IMR-90 (cell line): Measurements from ENCODE around the gene MAGEB17. TPM values are rescaled to one million over a fixed set of nuclear protein-coding genes. Genes with fewer than 3 reads are reported as not detected.
A peak's percentile ranks its signal among the peaks of the same experiment; 100 is the strongest.

Source experiments
- ATAC-seq: fragments of 200-7000 bp; cut with Tn5 transposase; 2 replicates; pipeline ENCODE4 v1.9.1; 2020; ENCODE audit warnings: low read depth, mild to moderate bottlenecking, moderate library complexity
- BruUV-seq: library from RNA; stranded (reverse); fragments of 400-500 nt; replicated peaks from 2 replicates; lab custom pipeline; 2021; lab: Mats Ljungman, UMichigan
- CTCF ChIA-PET: fragments of 300-600 bp; formaldehyde crosslinking; extraction: SDS; loops from one replicate; lab custom pipeline; 2021; ENCODE audit warnings: antibody characterized with exemption; lab: Yijun Ruan, JAX
- POLR2A ChIA-PET: fragments of 300-600 bp; sonication (Branson Sonifier 250); formaldehyde crosslinking; loops from one replicate; lab custom pipeline; 2022; ENCODE audit warnings: antibody characterized with exemption; ENCODE audit not compliant: unreplicated experiment; lab: Charles Lee
- DNase-seq: peaks from one replicate; pipeline ENCODE4 v3.0.0; 2013
- H2AFZ ChIP-seq: replicated peaks from 2 replicates; pipeline ENCODE3; 2013; ENCODE audit warnings: low read length, mild to moderate bottlenecking; ENCODE audit not compliant: poor library complexity
- H2AK5ac ChIP-seq: 2 replicates; pipeline ENCODE4 v1.6.1; 2013; ENCODE audit warnings: low read depth, low read length, inconsistent platforms
- H2AK9ac ChIP-seq: replicated peaks from 2 replicates; pipeline ENCODE3; 2013; ENCODE audit warnings: mild to moderate bottlenecking, low read depth, low read length, moderate library complexity; ENCODE audit not compliant: poor library complexity
- H2BK120ac ChIP-seq: 2 replicates; pipeline ENCODE4 v1.6.1; 2013; ENCODE audit warnings: low read depth, low read length, inconsistent platforms
- H2BK15ac ChIP-seq: 3 replicates; pipeline ENCODE4 v1.6.1; 2013; ENCODE audit warnings: low read depth, low read length, inconsistent platforms
- H2BK20ac ChIP-seq: 2 replicates; pipeline ENCODE4 v1.6.1; 2013; ENCODE audit warnings: low read depth, mild to moderate bottlenecking, inconsistent platforms, low read length, moderate library complexity
- H2BK5ac ChIP-seq: 2 replicates; pipeline ENCODE4 v1.6.1; 2013; ENCODE audit warnings: mild to moderate bottlenecking, low read depth, low read length, inconsistent platforms; ENCODE audit not compliant: poor library complexity, severe bottlenecking
- H3K14ac ChIP-seq: replicated peaks from 2 replicates; pipeline ENCODE4 v1.6.1; 2013; ENCODE audit warnings: low read depth, low read length, inconsistent platforms
- H3K18ac ChIP-seq: 2 replicates; pipeline ENCODE4 v1.6.1; 2013; ENCODE audit warnings: low read depth, low read length, control low read depth
- H3K23ac ChIP-seq: 2 replicates; pipeline ENCODE4 v1.6.1; 2013; ENCODE audit warnings: low read depth, low read length, inconsistent platforms
- H3K27ac ChIP-seq: 2 replicates; pipeline ENCODE4 v1.5.1; 2013; ENCODE audit warnings: mild to moderate bottlenecking, control low read depth, low read length; ENCODE audit not compliant: insufficient read depth
- H3K27me3 ChIP-seq: 2 replicates; pipeline ENCODE4 v1.6.1; 2013; ENCODE audit warnings: low read length; ENCODE audit not compliant: control insufficient read depth, insufficient read depth
- H3K36me3 ChIP-seq: 2 replicates; pipeline ENCODE4 v1.6.1; 2013; ENCODE audit warnings: low read length, mixed read lengths; ENCODE audit not compliant: control insufficient read depth, insufficient read depth
- H3K4ac ChIP-seq: 2 replicates; pipeline ENCODE4 v1.6.1; 2013; ENCODE audit warnings: low read depth, low read length, inconsistent platforms
- H3K4me1 ChIP-seq: 2 replicates; pipeline ENCODE4 v1.6.1; 2013; ENCODE audit warnings: low read length, mixed read lengths; ENCODE audit not compliant: control insufficient read depth, insufficient read depth
- H3K4me2 ChIP-seq: 2 replicates; pipeline ENCODE4 v1.6.1; 2013; ENCODE audit warnings: low read depth, mild to moderate bottlenecking, control low read depth, low read length, moderate library complexity
- H3K4me3 ChIP-seq: 2 replicates; pipeline ENCODE4 v1.5.1; 2013; ENCODE audit warnings: low read depth, mild to moderate bottlenecking, control low read depth, low read length, moderate library complexity; ENCODE audit not compliant: insufficient read depth
- H3K56ac ChIP-seq: 2 replicates; pipeline ENCODE4 v1.6.1; 2013; ENCODE audit warnings: low read length, inconsistent platforms; ENCODE audit not compliant: insufficient read depth; ENCODE audit errors: extremely low read depth
- H3K79me1 ChIP-seq, 2 experiments: 2 replicates each; pipeline ENCODE4 v1.6.1; 2013; ENCODE audit warnings: low read length in 2 of 2, inconsistent platforms in 1 of 2, low read depth in 1 of 2
- H3K9ac ChIP-seq: 2 replicates; pipeline ENCODE4 v1.6.1; 2013; ENCODE audit warnings: low read depth, low read length, control low read depth
- H3K9me1 ChIP-seq: 2 replicates; pipeline ENCODE4 v1.6.1; 2013; ENCODE audit warnings: low read length, inconsistent platforms; ENCODE audit not compliant: insufficient read depth
- H3K9me3 ChIP-seq: 2 replicates; pipeline ENCODE4 v1.6.1; 2013; ENCODE audit warnings: low read length; ENCODE audit not compliant: control insufficient read depth, insufficient read depth
- H4K20me1 ChIP-seq: 2 replicates; pipeline ENCODE4 v1.6.1; 2013; ENCODE audit warnings: low read length, inconsistent platforms; ENCODE audit not compliant: insufficient read depth
- H4K5ac ChIP-seq: 2 replicates; pipeline ENCODE4 v1.6.1; 2013; ENCODE audit warnings: mild to moderate bottlenecking, low read depth, low read length, control low read depth
- H4K8ac ChIP-seq, 2 experiments: 2 replicates each; pipeline ENCODE4 v1.6.1; 2013; ENCODE audit warnings: low read depth in 2 of 2, low read length in 2 of 2, control low read depth in 1 of 2, inconsistent platforms in 1 of 2
- H4K91ac ChIP-seq: 2 replicates; pipeline ENCODE4 v1.6.1; 2013; ENCODE audit warnings: low read depth, low read length, inconsistent platforms; ENCODE audit not compliant: insufficient read depth
- whole genome bisulfite sequencing, 2 experiments: methylation state at CpG; one replicate each; pipeline versions ENCODE4 v1.1.5 to v1.1.7; 2013; ENCODE audit warnings: missing lambda C conversion rate in 2 of 2; ENCODE audit not compliant: insufficient read length in 1 of 2; ENCODE audit errors: extremely low coverage in 2 of 2; 5-methylcytosine and 5-hydroxymethylcytosine counted together
- dilution Hi-C: fragments of 300-500 bp; cut with HindIII; formaldehyde crosslinking; loops from one replicate; pipeline ENCODE4 v1.14.3; 2018; ENCODE audit warnings: low sequenced_read_pairs; ENCODE audit not compliant: unreplicated experiment
- in situ Hi-C: fragments of 300-500 bp; cut with MboI; formaldehyde crosslinking; loops from 3 replicates; pipeline ENCODE4 v1.14.3; 2019; ENCODE audit warnings: low sequenced_read_pairs, inconsistent platforms, mixed read lengths
- intact Hi-C: fragments of 100-400 bp; cut with micrococcal nuclease; formaldehyde crosslinking; loops from 2 replicates; pipeline ENCODE4 v1.10.0; 2022
- polyA plus RNA-seq, 3 experiments: library from polyadenylated mRNA; depleted of rRNA; stranded (reverse); fragments of >200 nt; gene quantifications; 2 replicates each; pipeline ENCODE4 v1.2.3, GENCODE V29; 2012; ENCODE audit warnings: low replicate concordance in 1 of 3
- total RNA-seq: library from RNA; depleted of rRNA; stranded (reverse); fragments of >200 nt; gene quantifications from 2 replicates; pipeline ENCODE4 v1.2.3, GENCODE V29; 2012
- TF ChIP-seq, protein P1 (sequence below): fragments of 150-350 bp; IDR thresholded peaks from 2 replicates; pipeline ENCODE4 v1.6.1; 2017; ENCODE audit warnings: mild to moderate bottlenecking, antibody characterized with exemption, low read length, low read depth

Gene MAGEB17
- total and polyA plus RNA-seq, 2 of the 4 experiments (the other 2 are of a cell fraction) = under 0.01 to 0.34 TPM

DNA sequence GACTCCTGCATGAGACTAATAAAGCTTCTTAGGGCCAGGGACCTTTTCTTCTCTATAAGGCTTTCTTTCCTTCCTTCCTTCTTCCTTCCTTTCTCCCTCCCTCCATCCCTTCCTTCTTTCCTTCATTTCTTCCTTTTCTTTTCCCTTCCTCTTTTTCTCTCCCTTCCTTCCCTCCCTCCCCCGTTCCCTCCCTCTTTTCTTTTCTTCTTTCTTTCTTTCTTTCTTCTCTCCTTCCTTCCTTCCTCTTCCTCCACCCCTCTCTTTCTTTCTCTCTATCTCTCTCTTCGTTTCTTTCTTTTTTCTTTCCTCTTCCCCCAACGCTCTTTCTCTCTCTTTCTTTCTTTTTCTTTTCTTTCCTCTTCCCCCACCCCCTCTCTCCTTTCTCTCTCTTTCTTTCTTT is 2.5 kb upstream of the MAGEB17 start:
- DNase-seq (no peak), ATAC-seq (no peak)
- POLR2A ChIA-PET = no interaction called here
- no peak overlapping the region for H2BK5ac ChIP-seq
- no peak overlapping the region for H2AK5ac ChIP-seq
- H4K5ac ChIP-seq = no peak overlapping the region
- no peak overlapping the region; the same call in 1 of the 2 replicates for H3K23ac ChIP-seq
- H2BK20ac ChIP-seq = no peak overlapping the region
- no TSS peak for BruUV-seq
- peaks cover 5% of the 10 kb centered on the region; the same call in 1 of the 2 replicates for H3K9me1 ChIP-seq
- no peaks in the 10 kb centered on the region for H3K79me1 ChIP-seq
- peaks cover 6% of the 10 kb centered on the region for H3K4me1 ChIP-seq
- H3K4me3 ChIP-seq = no peak overlapping the region
- no peak overlapping the region for H3K18ac ChIP-seq
- no peak overlapping the region for H3K9ac ChIP-seq
- H4K91ac ChIP-seq = no peak overlapping the region
- peaks cover 3% of the 10 kb centered on the region; the same call in 1 of the 2 replicates for H3K9me3 ChIP-seq
- H3K56ac ChIP-seq = no peak overlapping the region
- H3K4ac ChIP-seq = no peak overlapping the region
- CTCF ChIA-PET = no interaction called here
- no peak overlapping the region for H3K4me2 ChIP-seq
- peak overlapping the region; percentile 47; the same call in 1 of the 2 replicates for H2BK120ac ChIP-seq
- H2AK9ac ChIP-seq = no peak overlapping the region
- no peaks in the 10 kb centered on the region for H3K36me3 ChIP-seq
- H3K27me3 ChIP-seq = peaks cover 2% of the 10 kb centered on the region; the same call in 1 of the 2 replicates
- in situ Hi-C loops (no loop called here), dilution Hi-C loops (no loop called here), intact Hi-C loops (no loop called here)
- H3K14ac ChIP-seq = no peak overlapping the region
- 80 to 100% methylated on average over 2 to 3 of the region's 3 CpGs for WGBS, 2 experiments
- H4K20me1 ChIP-seq = no peaks in the 10 kb centered on the region
- no peak overlapping the region for H4K8ac ChIP-seq
- H2AFZ ChIP-seq = no peak overlapping the region
- H2BK15ac ChIP-seq = no peak overlapping the region
- H3K27ac ChIP-seq = no peak overlapping the region
- TF ChIP-seq, protein P1, sequence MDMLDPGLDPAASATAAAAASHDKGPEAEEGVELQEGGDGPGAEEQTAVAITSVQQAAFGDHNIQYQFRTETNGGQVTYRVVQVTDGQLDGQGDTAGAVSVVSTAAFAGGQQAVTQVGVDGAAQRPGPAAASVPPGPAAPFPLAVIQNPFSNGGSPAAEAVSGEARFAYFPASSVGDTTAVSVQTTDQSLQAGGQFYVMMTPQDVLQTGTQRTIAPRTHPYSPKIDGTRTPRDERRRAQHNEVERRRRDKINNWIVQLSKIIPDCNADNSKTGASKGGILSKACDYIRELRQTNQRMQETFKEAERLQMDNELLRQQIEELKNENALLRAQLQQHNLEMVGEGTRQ = no peak
